COLO668 (cell line): ENCODE measurements around the gene CMKLR1.

Experiments
- DNase-seq: peaks from one replicate; lab custom pipeline; 2025; ENCODE audit not compliant: unreplicated experiment; lab: John Stamatoyannopoulos, UW

The CMKLR1 gene

GRCh38 chr12:108317308-108318234, 21.5 kb downstream of the CMKLR1 start:
- no peak for DNase-seq

GRCh38 chr12:108316176-108317086, 22.7 kb downstream of the CMKLR1 start:
- no peak for DNase-seq

- no peak for DNase-seq
These were observed 23.5 kb downstream of the CMKLR1 start for GRCh38 chr12:108315486-108316105.

- DNase-seq, result no peak
These were observed 25.3 kb downstream of the CMKLR1 start for GRCh38 chr12:108313606-108314351.

- DNase-seq, result no peak
These were observed 25.9 kb downstream of the CMKLR1 start for GRCh38 chr12:108313241-108313605.

- DNase-seq, result no peak
These were observed 26.4 kb downstream of the CMKLR1 start for GRCh38 chr12:108312693-108313189.

- DNase-seq, result no peak
These were observed 26.9 kb downstream of the CMKLR1 start for GRCh38 chr12:108312073-108312659.

- DNase-seq, result no peak
These were observed 27.5 kb downstream of the CMKLR1 start for GRCh38 chr12:108311605-108312004.

- DNase-seq, result no peak
These were observed 28.6 kb downstream of the CMKLR1 start for GRCh38 chr12:108310489-108310888.

- DNase-seq, result no peak
These were observed 29.3 kb downstream of the CMKLR1 start for GRCh38 chr12:108309674-108310312.

- no peak for DNase-seq
These were observed 30.6 kb downstream of the CMKLR1 start for GRCh38 chr12:108308395-108309085.

- DNase-seq, result no peak
These were observed 32.1 kb downstream of the CMKLR1 start for GRCh38 chr12:108307006-108307405.

GRCh38 chr12:108306506-108306905, 32.6 kb downstream of the CMKLR1 start:
- DNase-seq, result no peak

- DNase-seq, result no peak
These were observed 33.1 kb downstream of the CMKLR1 start for GRCh38 chr12:108305991-108306501.

- DNase-seq, result no peak
These were observed 33.6 kb downstream of the CMKLR1 start for GRCh38 chr12:108305520-108305919.

- no peak for DNase-seq
These were observed 34.5 kb downstream of the CMKLR1 start for GRCh38 chr12:108304633-108305032.

- no peak for DNase-seq
These were observed 35.4 kb downstream of the CMKLR1 start for GRCh38 chr12:108303703-108304102.

GRCh38 chr12:108302403-108303311, 36.5 kb downstream of the CMKLR1 start:
- no peak for DNase-seq
